ENCODE measurements around the gene CYP27A1.

GRCh38 chr2:218816561-218817011, 34.6 kb downstream of the CYP27A1 start:
- TF ChIP-seq POLR2A (IDR thresholded peaks at IDR 0.05): no peak
- TF ChIP-seq, protein P1, sequence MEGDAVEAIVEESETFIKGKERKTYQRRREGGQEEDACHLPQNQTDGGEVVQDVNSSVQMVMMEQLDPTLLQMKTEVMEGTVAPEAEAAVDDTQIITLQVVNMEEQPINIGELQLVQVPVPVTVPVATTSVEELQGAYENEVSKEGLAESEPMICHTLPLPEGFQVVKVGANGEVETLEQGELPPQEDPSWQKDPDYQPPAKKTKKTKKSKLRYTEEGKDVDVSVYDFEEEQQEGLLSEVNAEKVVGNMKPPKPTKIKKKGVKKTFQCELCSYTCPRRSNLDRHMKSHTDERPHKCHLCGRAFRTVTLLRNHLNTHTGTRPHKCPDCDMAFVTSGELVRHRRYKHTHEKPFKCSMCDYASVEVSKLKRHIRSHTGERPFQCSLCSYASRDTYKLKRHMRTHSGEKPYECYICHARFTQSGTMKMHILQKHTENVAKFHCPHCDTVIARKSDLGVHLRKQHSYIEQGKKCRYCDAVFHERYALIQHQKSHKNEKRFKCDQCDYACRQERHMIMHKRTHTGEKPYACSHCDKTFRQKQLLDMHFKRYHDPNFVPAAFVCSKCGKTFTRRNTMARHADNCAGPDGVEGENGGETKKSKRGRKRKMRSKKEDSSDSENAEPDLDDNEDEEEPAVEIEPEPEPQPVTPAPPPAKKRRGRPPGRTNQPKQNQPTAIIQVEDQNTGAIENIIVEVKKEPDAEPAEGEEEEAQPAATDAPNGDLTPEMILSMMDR (IDR thresholded peaks at IDR 0.05): no peak
